OCI-LY1 (cell line): ENCODE results near the gene NWD2.

ENCODE experiments used
- EZH2 ChIP-seq: fragments of 200-600 bp; sonication (generic), shearing (Covaris generic); IDR thresholded peaks from 2 replicates; pipeline ENCODE4 v1.8.0; 2017; ENCODE audit warnings: borderline replicate concordance, mixed run types, mild to moderate bottlenecking, antibody characterized with exemption, low read length, moderate library complexity, mixed read lengths
- TF ChIP-seq, protein P1 (sequence below): fragments of 200-600 bp; sonication (generic), shearing (Covaris generic); IDR thresholded peaks from 2 replicates; pipeline ENCODE4 v1.5.1; 2017; ENCODE audit warnings: mild to moderate bottlenecking, antibody characterized with exemption, low read length, moderate library complexity, mixed read lengths

DNA sequence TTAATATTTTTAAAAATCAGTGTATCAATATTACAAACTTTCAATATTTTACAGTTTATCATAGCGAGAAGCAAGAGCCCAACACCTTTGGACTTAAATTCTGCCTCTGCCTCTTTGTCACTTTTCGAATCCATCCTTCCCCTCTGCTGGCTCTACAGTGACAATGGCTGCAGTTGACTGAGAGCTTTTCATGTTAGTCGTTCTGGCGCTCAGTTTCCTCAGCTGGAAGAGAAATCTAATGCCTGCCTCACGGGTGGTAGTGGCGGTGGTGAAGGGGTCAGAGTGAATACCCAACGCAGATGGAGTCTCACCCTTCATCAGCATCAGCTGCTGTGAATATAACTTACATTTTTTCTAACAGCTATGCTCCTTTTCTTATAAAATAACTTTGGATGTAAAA is 144.8 kb downstream of the NWD2 start:
- TF ChIP-seq, protein P1, sequence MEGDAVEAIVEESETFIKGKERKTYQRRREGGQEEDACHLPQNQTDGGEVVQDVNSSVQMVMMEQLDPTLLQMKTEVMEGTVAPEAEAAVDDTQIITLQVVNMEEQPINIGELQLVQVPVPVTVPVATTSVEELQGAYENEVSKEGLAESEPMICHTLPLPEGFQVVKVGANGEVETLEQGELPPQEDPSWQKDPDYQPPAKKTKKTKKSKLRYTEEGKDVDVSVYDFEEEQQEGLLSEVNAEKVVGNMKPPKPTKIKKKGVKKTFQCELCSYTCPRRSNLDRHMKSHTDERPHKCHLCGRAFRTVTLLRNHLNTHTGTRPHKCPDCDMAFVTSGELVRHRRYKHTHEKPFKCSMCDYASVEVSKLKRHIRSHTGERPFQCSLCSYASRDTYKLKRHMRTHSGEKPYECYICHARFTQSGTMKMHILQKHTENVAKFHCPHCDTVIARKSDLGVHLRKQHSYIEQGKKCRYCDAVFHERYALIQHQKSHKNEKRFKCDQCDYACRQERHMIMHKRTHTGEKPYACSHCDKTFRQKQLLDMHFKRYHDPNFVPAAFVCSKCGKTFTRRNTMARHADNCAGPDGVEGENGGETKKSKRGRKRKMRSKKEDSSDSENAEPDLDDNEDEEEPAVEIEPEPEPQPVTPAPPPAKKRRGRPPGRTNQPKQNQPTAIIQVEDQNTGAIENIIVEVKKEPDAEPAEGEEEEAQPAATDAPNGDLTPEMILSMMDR, result no peak
- no peak for TF ChIP-seq EZH2
